C4-2B (cell line): Measurements from ENCODE around the gene DAPK1.

Source experiments
- ZFX ChIP-seq: fragments of 450-650 bp; IDR thresholded peaks from 2 replicates; pipeline ENCODE4 v1.6.1; 2017
- TF ChIP-seq, protein P1 (sequence below): fragments of 450-650 bp; conservative IDR thresholded peaks from 2 replicates; pipeline ENCODE4 v1.5.1; 2017; ENCODE audit warnings: mild to moderate bottlenecking

DNA sequence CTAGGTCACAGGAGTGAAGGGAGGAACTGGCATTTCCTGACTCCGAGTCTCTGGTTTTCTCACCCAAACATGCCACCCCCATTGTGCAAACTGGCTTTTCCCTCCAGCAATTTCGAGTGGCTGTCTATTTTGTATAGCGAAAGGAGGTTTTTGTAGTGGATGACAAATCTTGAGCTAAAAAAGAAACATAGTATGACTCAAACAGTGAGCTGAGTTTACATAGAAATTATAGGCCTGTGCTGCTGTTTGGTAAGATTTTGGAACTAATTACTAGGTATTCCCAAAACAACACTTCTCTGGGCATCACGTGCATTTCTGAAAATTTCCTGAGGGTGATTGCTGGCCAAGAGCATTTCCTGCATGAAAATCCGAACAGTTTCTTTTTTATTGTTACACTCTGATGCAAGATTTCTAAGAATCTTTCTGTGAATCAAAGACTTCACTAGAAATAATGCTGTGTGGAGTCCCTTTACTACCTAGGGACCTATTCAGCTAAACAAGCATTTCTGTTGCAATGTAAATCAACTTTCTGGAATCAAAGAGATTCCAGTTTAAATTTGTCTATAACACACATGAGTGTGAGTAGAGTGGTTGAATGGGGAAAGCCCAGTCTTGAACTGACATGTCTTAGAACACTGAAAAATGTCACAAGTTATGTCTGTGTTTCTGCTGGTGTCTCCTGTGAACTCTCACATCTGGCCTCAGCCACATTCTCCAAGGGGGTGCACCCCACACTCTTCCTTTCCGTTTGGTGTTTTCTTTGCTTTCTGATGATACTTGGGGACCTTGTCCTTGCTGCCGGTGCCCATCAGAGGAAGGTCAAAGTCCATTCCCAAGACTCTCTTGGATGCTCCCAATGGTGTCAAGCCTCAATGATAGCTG is 33.3 kb upstream of the DAPK1 start:
- TF ChIP-seq, protein P1, sequence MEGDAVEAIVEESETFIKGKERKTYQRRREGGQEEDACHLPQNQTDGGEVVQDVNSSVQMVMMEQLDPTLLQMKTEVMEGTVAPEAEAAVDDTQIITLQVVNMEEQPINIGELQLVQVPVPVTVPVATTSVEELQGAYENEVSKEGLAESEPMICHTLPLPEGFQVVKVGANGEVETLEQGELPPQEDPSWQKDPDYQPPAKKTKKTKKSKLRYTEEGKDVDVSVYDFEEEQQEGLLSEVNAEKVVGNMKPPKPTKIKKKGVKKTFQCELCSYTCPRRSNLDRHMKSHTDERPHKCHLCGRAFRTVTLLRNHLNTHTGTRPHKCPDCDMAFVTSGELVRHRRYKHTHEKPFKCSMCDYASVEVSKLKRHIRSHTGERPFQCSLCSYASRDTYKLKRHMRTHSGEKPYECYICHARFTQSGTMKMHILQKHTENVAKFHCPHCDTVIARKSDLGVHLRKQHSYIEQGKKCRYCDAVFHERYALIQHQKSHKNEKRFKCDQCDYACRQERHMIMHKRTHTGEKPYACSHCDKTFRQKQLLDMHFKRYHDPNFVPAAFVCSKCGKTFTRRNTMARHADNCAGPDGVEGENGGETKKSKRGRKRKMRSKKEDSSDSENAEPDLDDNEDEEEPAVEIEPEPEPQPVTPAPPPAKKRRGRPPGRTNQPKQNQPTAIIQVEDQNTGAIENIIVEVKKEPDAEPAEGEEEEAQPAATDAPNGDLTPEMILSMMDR = no peak
- no peak for TF ChIP-seq ZFX
